Keratinocyte (primary cell): ENCODE measurements around the gene DMXL1. TPM values are rescaled to one million over a fixed set of nuclear protein-coding genes. Genes with fewer than 3 reads are reported as not detected.

Experiments
- DNase-seq: peaks from one replicate; pipeline ENCODE4 v3.0.0-alpha.2; 2011; ENCODE audit warnings: low read depth, missing footprints, low spot score
- FAIRE-seq: peaks from 2 replicates; lab custom pipeline; 2011; peaks lifted over from hg19 to GRCh38; lab: Jason Lieb, UNC
- H2AFZ ChIP-seq: 2 replicates; pipeline ENCODE4 v1.6.0; 2012; ENCODE audit warnings: low read length, control low read depth, inconsistent platforms; ENCODE audit not compliant: control insufficient read depth
- H3K27ac ChIP-seq: 2 replicates; pipeline ENCODE4 v1.5.1; 2011; ENCODE audit warnings: low read length; ENCODE audit not compliant: control insufficient read depth, insufficient read depth
- H3K27me3 ChIP-seq: 3 replicates; pipeline ENCODE4 v1.6.0; 2011; ENCODE audit warnings: low read length; ENCODE audit not compliant: control insufficient read depth, insufficient read depth; ENCODE audit errors: extremely low read depth
- H3K36me3 ChIP-seq, 2 experiments: 2 replicates in 1 of 2; 3 replicates in 1 of 2; pipeline ENCODE4 v1.5.1; 2011; ENCODE audit warnings: low read length in 2 of 2, mild to moderate bottlenecking in 1 of 2; ENCODE audit not compliant: control insufficient read depth in 2 of 2, insufficient read depth in 2 of 2; ENCODE audit errors: extremely low read depth in 1 of 2
- H3K4me1 ChIP-seq: 3 replicates; pipeline ENCODE4 v1.5.1; 2011; ENCODE audit warnings: low read length; ENCODE audit not compliant: control insufficient read depth, insufficient read depth; ENCODE audit errors: extremely low read depth
- H3K4me2 ChIP-seq: 3 replicates; pipeline ENCODE4 v1.6.0; 2011; ENCODE audit warnings: low read depth, low read length; ENCODE audit not compliant: control insufficient read depth, insufficient read depth; ENCODE audit errors: extremely low read depth
- H3K4me3 ChIP-seq, 3 experiments: fragments of 200-600 bp in 1 of 3; sonication (generic) in 1 of 3; 2 replicates in 2 of 3; 3 replicates in 1 of 3; pipeline ENCODE4 v1.5.1; 2011 to 2016; ENCODE audit warnings: low read length in 3 of 3, mild to moderate bottlenecking in 3 of 3, control low read depth in 2 of 3, inconsistent platforms in 1 of 3, low read depth in 1 of 3, mixed read lengths in 1 of 3, mixed run types in 1 of 3, moderate library complexity in 1 of 3; ENCODE audit not compliant: control insufficient read depth in 2 of 3, insufficient read depth in 2 of 3; ENCODE audit errors: extremely low read depth in 1 of 3
- H3K79me2 ChIP-seq: 2 replicates; pipeline ENCODE4 v1.6.0; 2012; ENCODE audit warnings: low read length; ENCODE audit not compliant: control insufficient read depth, insufficient read depth
- H3K9ac ChIP-seq: 3 replicates; pipeline ENCODE4 v1.6.0; 2011; ENCODE audit warnings: low read length; ENCODE audit not compliant: control insufficient read depth, insufficient read depth; ENCODE audit errors: extremely low read depth
- H3K9me1 ChIP-seq: 3 replicates; pipeline ENCODE4 v1.6.0; 2011; ENCODE audit warnings: low read length; ENCODE audit not compliant: control insufficient read depth, insufficient read depth; ENCODE audit errors: extremely low read depth
- H3K9me3 ChIP-seq: 2 replicates; pipeline ENCODE4 v1.5.1; 2012; ENCODE audit warnings: low read depth, low read length; ENCODE audit not compliant: control insufficient read depth
- H4K20me1 ChIP-seq: 3 replicates; pipeline ENCODE4 v1.6.0; 2011; ENCODE audit warnings: low read length; ENCODE audit not compliant: control insufficient read depth, insufficient read depth; ENCODE audit errors: extremely low read depth
- EZH2 ChIP-seq: IDR thresholded peaks from one replicate; pipeline ENCODE4 v1.6.1; 2012; ENCODE audit warnings: inconsistent platforms, mild to moderate bottlenecking, low read length, moderate library complexity
- dilution Hi-C: fragments of 300-500 bp; cut with MboI; formaldehyde crosslinking; loops from one replicate; pipeline ENCODE4 v1.7.0; 2020; ENCODE audit warnings: low sequenced_read_pairs; ENCODE audit not compliant: extremely low pct_ligation_motif_present
- polyA plus RNA-seq, 5 experiments: library from polyadenylated mRNA; depleted of rRNA in 3 of 5; stranded (reverse) in 3 of 5; stranded (forward) in 1 of 5; unstranded in 1 of 5; fragments of >200 nt; gene quantifications; 1 replicate in 1 of 5; 2 replicates in 3 of 5; 3 replicates in 1 of 5; pipeline versions ENCODE4 v1.2.1 to v1.2.3, GENCODE V29; 2011 to 2012; ENCODE audit warnings: missing spikeins in 2 of 5, low read depth in 1 of 5, low replicate concordance in 1 of 5
- TF ChIP-seq, protein P1 (sequence below), 3 experiments: IDR thresholded peaks in 1 of 3; conservative IDR thresholded peaks in 1 of 3; optimal IDR thresholded peaks in 1 of 3; 2 replicates in 2 of 3; 3 replicates in 1 of 3; pipeline versions ENCODE3 to v1.5.1; 2011; ENCODE audit warnings: low read length in 3 of 3, mild to moderate bottlenecking in 3 of 3, moderate library complexity in 2 of 3, control low read depth in 1 of 3, inconsistent platforms in 1 of 3; ENCODE audit not compliant: insufficient read depth in 2 of 3; ENCODE audit errors: extremely low read depth in 1 of 3

Gene DMXL1
- polyA plus RNA-seq, 1 donor (not counting 4 experiments of a cell fraction or from before 2014, with no cell fraction given): 13.1 TPM

DNA sequence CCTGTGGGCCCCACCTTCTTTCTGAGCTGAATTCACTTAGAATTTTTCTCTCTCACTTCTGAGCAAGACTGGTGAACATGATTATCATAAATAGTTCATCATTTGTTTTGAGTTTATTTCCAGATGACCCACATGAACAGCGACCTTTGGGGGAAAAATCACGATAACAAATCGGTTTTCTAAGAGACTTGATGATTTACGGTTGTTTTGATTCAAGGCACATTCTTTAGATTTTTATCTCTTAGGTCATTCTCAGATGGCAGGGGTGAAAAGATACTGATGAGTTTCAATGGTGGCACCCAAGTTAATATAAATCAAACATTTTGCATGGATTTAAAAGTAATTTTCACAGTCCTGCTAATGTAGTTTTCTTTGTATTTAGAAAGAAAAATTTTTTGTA lies 95.1 kb downstream of the DMXL1 start:
- Histone ChIP-seq H2AFZ (no peak overlapping the region), H3K9ac (no peak overlapping the region), H3K27me3 (no peaks in the 10 kb centered on the region), H3K79me2 (no peaks in the 10 kb centered on the region), H3K4me1 (no peaks in the 10 kb centered on the region), H4K20me1 (no peaks in the 10 kb centered on the region), H3K9me3 (no peaks in the 10 kb centered on the region), H3K4me3 (no peak overlapping the region), H3K27ac (no peak overlapping the region), H3K36me3 (peaks cover 0 to 2% of the 10 kb centered on the region in 2 experiments), H3K4me2 (no peak overlapping the region), H3K9me1 (no peaks in the 10 kb centered on the region)
- TF ChIP-seq EZH2: no peak
- no peak for DNase-seq
- dilution Hi-C loops: no loop called here
- no peak for FAIRE-seq

DNA sequence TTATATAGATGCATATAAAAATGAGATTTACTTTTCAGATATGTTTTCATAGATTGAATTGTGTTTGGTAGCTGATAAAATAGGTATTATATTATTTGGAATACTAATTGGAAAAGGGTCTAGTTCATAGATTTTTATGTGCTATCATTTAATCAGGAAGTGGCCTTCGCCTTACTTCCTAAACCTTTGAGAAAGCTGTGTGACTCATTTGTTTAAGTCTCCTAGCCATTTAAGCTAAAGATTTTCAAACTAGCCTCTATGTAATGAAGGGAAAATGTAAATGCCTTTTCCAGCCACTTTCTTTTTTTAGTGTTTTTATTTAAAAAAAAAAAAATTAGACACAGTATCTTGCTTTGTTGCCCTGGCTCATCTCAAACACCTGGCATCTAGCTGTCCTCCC lies 97.5 kb downstream of the DMXL1 start:
- peaks cover 0 to 2% of the 10 kb centered on the region in 2 experiments for H3K36me3 ChIP-seq
- no peaks in the 10 kb centered on the region for H3K4me1 ChIP-seq
- FAIRE-seq: no peak
- no peak overlapping the region for H3K4me2 ChIP-seq
- DNase-seq: no peak
- H4K20me1 ChIP-seq: no peaks in the 10 kb centered on the region
- H2AFZ ChIP-seq: no peak overlapping the region
- TF ChIP-seq EZH2: no peak
- TF ChIP-seq, protein P1, sequence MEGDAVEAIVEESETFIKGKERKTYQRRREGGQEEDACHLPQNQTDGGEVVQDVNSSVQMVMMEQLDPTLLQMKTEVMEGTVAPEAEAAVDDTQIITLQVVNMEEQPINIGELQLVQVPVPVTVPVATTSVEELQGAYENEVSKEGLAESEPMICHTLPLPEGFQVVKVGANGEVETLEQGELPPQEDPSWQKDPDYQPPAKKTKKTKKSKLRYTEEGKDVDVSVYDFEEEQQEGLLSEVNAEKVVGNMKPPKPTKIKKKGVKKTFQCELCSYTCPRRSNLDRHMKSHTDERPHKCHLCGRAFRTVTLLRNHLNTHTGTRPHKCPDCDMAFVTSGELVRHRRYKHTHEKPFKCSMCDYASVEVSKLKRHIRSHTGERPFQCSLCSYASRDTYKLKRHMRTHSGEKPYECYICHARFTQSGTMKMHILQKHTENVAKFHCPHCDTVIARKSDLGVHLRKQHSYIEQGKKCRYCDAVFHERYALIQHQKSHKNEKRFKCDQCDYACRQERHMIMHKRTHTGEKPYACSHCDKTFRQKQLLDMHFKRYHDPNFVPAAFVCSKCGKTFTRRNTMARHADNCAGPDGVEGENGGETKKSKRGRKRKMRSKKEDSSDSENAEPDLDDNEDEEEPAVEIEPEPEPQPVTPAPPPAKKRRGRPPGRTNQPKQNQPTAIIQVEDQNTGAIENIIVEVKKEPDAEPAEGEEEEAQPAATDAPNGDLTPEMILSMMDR (optimal IDR thresholded peaks at IDR 0.05 in 1 of 3, IDR thresholded peaks at IDR 0.05 in 1 of 3, conservative IDR thresholded peaks at IDR 0.05 in 1 of 3; ENCODE audit: extremely low read depth in 1 of 3, insufficient read depth in 2 of 3, low read length in 3 of 3): no peak
- dilution Hi-C loops: no loop called here
- H3K27me3 ChIP-seq: no peaks in the 10 kb centered on the region
- H3K9me3 ChIP-seq: no peaks in the 10 kb centered on the region
- no peak overlapping the region for H3K27ac ChIP-seq
- H3K4me3 ChIP-seq: no peak overlapping the region
- no peaks in the 10 kb centered on the region for H3K9me1 ChIP-seq
- no peak overlapping the region for H3K9ac ChIP-seq
- no peaks in the 10 kb centered on the region for H3K79me2 ChIP-seq

DNA sequence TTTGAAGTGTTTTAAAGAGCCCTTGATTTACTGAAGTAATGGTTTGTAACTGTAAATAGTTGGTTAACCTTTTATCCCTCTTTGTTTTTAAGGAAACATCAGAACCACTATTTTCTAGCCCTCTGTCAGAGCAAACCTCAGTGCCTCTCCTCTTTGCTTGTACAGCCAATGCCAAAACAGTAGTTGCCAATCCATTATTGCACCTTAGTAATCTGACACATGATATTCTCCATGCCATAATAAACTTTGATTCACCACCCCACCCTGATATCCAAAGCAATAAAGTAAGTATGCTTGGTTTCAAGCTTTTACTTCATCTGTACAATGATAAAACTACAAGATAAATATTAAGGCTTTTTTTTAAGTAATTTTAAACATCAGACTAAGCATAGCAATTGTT lies 100.8 kb downstream of the DMXL1 start:
- Histone ChIP-seq H2AFZ (no peak overlapping the region), H3K4me1 (no peaks in the 10 kb centered on the region), H3K4me3 (no peak overlapping the region), H3K9me3 (no peaks in the 10 kb centered on the region), H3K9me1 (no peaks in the 10 kb centered on the region), H3K4me2 (no peak overlapping the region), H3K27ac (no peak overlapping the region), H4K20me1 (no peaks in the 10 kb centered on the region), H3K79me2 (no peaks in the 10 kb centered on the region), H3K27me3 (no peaks in the 10 kb centered on the region), H3K36me3 (no peaks in the 10 kb centered on the region), H3K9ac (no peak overlapping the region)
- no peak for TF ChIP-seq EZH2
- TF ChIP-seq, protein P1 (optimal IDR thresholded peaks at IDR 0.05 in 1 of 3, IDR thresholded peaks at IDR 0.05 in 1 of 3, conservative IDR thresholded peaks at IDR 0.05 in 1 of 3; ENCODE audit: extremely low read depth in 1 of 3, insufficient read depth in 2 of 3, low read length in 3 of 3): no peak
- dilution Hi-C loops: no loop called here
- no peak for FAIRE-seq
- no peak for DNase-seq
